Mammary epithelial cell (primary cell): ENCODE results near the gene MIOX.

Source experiments
- CTCF ChIP-seq, 2 donors: IDR thresholded peaks in 1 of 2; conservative IDR thresholded peaks in 1 of 2; 2 replicates each; pipeline ENCODE4 v1.5.1; 2011 to 2012; ENCODE audit warnings: inconsistent platforms in 2 of 2, low read length in 2 of 2, mild to moderate bottlenecking in 2 of 2, control low read depth in 1 of 2, low read depth in 1 of 2; ENCODE audit not compliant: insufficient read depth in 1 of 2; ENCODE audit errors: extremely low read depth in 1 of 2
- EZH2 ChIP-seq: IDR thresholded peaks from 2 replicates; pipeline ENCODE4 v1.6.1; 2012; ENCODE audit warnings: low read length, inconsistent platforms, borderline replicate concordance

DNA sequence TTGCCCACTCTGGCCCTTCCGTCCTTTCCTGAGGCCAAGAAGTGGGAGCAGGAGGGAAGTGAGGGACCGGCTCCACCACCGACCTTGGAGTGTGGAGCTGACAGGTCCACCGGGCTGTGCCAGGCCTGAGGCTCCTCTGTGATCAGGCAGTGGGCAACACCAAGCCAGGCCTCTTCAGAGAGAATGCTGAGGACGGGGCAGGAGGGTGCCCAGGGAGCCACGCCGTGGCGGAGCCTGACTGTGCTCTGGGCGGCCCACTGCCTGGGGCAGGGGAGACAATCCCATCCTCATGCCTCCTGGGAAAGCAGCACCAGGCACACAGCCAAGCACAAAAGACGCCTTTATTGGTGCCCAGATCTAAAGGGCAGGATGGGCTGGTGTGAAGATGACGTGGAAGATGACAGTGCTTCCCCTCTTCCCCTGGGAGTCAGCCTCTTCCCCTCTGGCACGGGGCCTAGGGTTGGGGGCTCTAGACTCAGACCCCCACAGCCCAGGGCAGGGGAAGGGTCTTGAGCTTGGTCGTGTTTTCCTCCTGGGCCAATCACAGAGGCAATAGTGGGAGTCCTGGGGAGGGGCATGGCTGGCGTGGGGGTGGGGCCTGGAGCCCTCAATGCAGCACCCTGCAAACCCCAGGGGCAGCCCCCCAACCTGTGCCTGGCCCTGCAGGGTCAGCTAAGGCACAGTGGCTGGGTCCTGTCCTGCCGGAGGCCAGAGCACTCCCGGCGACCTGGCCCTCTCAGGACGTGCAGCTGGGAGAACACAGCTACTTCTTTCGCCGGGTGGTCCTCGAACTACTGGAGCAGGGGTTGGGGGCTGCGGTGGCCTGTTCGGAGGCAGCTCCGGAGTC, 16.2 kb downstream of the MIOX start:
- TF ChIP-seq CTCF (conservative IDR thresholded peaks at IDR 0.05 in 1 of 2, IDR thresholded peaks at IDR 0.05 in 1 of 2; ENCODE audit: extremely low read depth in 1 of 2, insufficient read depth in 1 of 2, low read depth in 1 of 2, low read length in 2 of 2): no peak
- TF ChIP-seq EZH2: no peak
